Stimulated activated CD4-positive, alpha-beta T cell treated with anti-CD3 and anti-CD28 coated beads, TNF-alpha, amount 100 ng/mL, for 4 hours (primary cell): Measurements from ENCODE around the gene PSTPIP1.

Experiments
- DNase-seq, 3 experiments: peaks; one replicate each; pipeline ENCODE4 v3.0.0-alpha.2; 2020; ENCODE audit warnings: low read depth in 3 of 3

Gene PSTPIP1

GRCh38 chr15:76998663-76999285, 3.8 kb downstream of the PSTPIP1 start:
- DNase-seq: no peak

- DNase-seq: no peak
These were observed 5.1 kb downstream of the PSTPIP1 start for GRCh38 chr15:76999996-77000395.

GRCh38 chr15:77001351-77001750, 6.4 kb downstream of the PSTPIP1 start:
- DNase-seq: no peak

- DNase-seq: no peak
These were observed 7.0 kb downstream of the PSTPIP1 start for GRCh38 chr15:77001966-77002365.

GRCh38 chr15:77002436-77002835, 7.5 kb downstream of the PSTPIP1 start:
- DNase-seq: no peak

- peak in 2 of 3 experiments; percentile 46 to 60 for DNase-seq
These were observed 8.3 kb downstream of the PSTPIP1 start for GRCh38 chr15:77002954-77003912.

GRCh38 chr15:77004189-77004588, 9.3 kb downstream of the PSTPIP1 start:
- DNase-seq: no peak

GRCh38 chr15:77009176-77009575, 14.2 kb downstream of the PSTPIP1 start:
- DNase-seq: no peak

GRCh38 chr15:77009646-77010311, 14.9 kb downstream of the PSTPIP1 start:
- DNase-seq: no peak

- no peak for DNase-seq
These were observed 15.4 kb downstream of the PSTPIP1 start for GRCh38 chr15:77010312-77010686.

- no peak for DNase-seq
These were observed 15.9 kb downstream of the PSTPIP1 start for GRCh38 chr15:77010857-77011256.

- DNase-seq: no peak
These were observed 17.3 kb downstream of the PSTPIP1 start for GRCh38 chr15:77012117-77012712.

- DNase-seq: no peak
These were observed 17.9 kb downstream of the PSTPIP1 start for GRCh38 chr15:77012868-77013267.

- DNase-seq: peak; percentile 59 to 84 (median 76)
These were observed 18.8 kb downstream of the PSTPIP1 start for GRCh38 chr15:77013776-77014131.

- DNase-seq: no peak
These were observed 19.5 kb downstream of the PSTPIP1 start for GRCh38 chr15:77014132-77015081.

- DNase-seq: no peak
These were observed 20.9 kb downstream of the PSTPIP1 start for GRCh38 chr15:77015646-77016320.

- DNase-seq: no peak
These were observed 21.4 kb downstream of the PSTPIP1 start for GRCh38 chr15:77016321-77016695.

- DNase-seq: no peak
These were observed 22.2 kb downstream of the PSTPIP1 start for GRCh38 chr15:77017091-77017660.

- no peak for DNase-seq
These were observed 23.1 kb downstream of the PSTPIP1 start for GRCh38 chr15:77017761-77018720.
